ENCODE results near the gene CLEC4G.

Gene CLEC4G

GRCh38 chr19:7697721-7698287 lies 34.1 kb downstream of the CLEC4G start:
- DNase-seq (ENCODE audit: low spot score): no peak

GRCh38 chr19:7694499-7694898 lies 37.4 kb downstream of the CLEC4G start:
- DNase-seq (ENCODE audit: low spot score): no peak

- no peak for DNase-seq (ENCODE audit: low spot score)
Measured at GRCh38 chr19:7692417-7693088, 39.4 kb downstream of the CLEC4G start.

DNA sequence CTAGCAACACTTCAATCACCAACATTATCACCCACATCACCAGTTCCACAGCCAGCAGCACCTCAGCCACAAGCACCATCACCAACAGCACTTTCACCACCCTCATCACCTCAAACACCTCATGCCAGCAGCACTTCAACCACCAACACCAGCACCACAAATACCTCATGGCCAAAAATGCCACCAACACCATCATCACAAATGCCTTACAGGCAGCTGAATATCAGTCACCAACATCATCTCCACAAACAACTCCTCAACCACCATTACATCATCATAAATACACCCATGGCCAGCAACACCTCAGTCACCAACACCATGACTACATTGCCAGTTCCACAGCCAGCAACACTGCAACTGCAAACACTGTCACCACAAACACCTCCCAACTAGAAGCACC lies 40.4 kb downstream of the CLEC4G start:
- no peak for DNase-seq (ENCODE audit: low spot score)

DNA sequence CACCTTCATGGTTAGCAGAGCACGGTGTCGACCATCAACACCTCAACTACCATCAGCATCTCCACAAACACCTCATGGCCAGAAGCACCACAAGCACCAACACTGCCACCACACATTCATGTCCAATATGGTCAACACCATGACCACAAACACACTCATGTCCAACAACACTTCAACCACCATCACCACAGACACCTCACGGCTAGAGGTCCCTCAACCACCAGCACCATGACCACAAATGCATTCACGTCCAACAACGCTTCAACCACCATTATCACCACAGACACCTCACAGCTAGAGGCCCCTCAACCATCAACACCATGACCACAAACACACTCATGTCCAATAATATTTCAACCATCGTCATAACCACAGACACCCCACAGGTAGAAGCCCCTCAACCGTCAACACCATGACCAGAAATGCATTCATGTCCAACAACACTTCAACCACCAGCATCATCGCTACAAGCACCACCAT lies 41.1 kb downstream of the CLEC4G start:
- no peak for DNase-seq (ENCODE audit: low spot score)

- no peak for DNase-seq (ENCODE audit: low spot score)
Measured at GRCh38 chr19:7689165-7689564, 42.7 kb downstream of the CLEC4G start.

DNA sequence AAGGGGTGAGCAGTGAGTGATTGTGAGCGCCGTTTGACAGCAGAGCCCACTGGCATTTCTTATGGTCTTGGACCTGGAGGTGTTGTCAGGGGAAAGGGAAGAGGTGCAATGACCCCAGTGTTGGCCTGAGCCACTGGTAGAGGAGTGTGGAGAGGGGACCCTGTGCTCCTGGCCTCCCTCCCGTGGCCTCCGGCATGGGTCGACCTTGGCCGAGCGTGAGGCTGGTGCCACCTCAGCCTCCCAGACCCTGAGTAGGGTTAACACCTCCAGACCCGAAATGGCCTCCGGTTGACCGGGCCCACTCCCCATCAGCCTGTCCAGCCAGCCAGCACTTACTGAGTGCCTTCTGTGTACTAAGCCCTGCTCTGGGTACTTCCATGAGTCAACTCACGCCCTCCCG lies 44.7 kb downstream of the CLEC4G start:
- no peak for DNase-seq (ENCODE audit: low spot score)

GRCh38 chr19:7685546-7686445 lies 46.1 kb downstream of the CLEC4G start:
- no peak for DNase-seq (ENCODE audit: low spot score)

GRCh38 chr19:7682175-7682855 lies 49.6 kb downstream of the CLEC4G start:
- DNase-seq (ENCODE audit: low spot score): no peak

DNA sequence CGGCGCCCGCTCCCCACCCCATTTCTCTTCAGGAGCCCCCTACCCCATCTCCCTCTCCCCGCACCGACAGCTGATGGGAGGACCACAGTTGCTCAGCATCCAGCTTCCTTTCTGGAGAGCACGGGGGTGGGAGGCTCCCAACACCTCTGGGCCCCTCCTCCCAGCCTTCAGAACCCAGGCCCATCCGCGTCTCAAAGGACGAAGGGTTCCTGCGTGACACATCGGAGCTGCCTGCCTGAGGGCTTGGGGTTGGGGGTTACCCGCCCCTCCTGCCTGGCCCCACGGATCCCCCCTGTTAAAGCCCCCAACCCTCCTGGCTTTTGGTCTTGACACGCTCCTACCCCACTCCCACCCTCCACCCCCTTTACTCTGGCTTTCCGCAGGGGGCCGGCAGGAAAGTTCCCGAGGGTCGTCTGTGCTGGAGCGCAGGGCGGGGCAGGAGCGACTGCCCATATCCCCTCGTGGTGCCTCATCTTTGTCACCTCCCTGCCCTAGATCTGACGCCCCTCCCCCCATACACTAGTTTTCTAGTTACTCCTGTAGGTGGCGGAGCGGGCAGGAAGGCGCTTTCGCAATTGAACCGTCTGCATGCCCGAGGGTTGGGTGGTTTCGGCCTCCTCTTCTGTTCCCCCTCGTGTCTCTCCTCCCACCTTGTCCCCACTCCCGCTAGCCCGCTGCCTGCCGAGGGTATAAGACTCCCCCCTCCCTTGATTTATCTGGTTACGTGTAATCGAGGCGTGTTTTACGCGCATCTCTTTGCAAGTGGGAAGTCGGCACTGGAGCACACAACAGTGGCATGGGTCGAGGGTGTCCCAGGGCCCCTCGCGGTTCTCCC lies 50.4 kb downstream of the CLEC4G start:
- DNase-seq (ENCODE audit: low spot score): peak; percentile 28

- DNase-seq (ENCODE audit: low spot score): peak; percentile 57
Measured at GRCh38 chr19:7680606-7681339, 51.1 kb downstream of the CLEC4G start, which contains the start of gene TRAPPC5. Gene TRAPPC5, plus strand, starts transcription at chr19:7680833. Its CDS starts 1,421 bp downstream, at chr19:7682254.

GRCh38 chr19:7679771-7680605 lies 51.9 kb downstream of the CLEC4G start:
- DNase-seq (ENCODE audit: low spot score): no peak

DNA sequence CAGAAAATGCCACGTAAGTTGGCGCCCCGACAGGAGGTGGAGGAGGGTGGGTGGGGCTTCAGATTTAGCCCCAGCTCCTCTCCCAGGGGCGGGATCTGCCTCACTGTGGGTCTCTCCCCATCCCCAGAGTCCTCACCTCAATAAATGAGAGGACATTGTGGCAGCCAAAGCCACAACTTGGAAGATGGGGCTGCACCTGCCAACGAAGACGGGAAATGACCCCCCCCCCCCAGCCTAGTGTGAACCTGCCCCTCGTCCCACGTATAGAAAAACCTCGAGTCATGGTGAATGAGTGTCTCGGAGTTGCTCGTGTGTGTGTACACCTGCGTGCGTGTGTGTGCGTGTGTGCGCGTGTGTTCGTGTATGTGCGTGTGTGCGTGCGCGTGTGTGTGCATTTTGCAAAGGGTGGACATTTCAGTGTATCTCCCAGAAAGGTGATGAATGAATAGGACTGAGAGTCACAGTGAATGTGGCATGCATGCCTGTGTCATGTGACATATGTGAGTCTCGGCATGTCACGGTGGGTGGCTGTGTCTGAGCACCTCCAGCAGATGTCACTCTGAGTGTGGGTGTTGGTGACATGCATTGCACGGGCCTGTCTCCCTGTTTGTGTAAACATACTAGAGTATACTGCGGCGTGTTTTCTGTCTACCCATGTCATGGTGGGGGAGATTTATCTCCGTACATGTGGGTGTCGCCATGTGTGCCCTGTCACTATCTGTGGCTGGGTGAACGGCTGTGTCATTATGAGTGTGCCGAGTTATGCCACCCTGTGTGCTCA lies 52.7 kb downstream of the CLEC4G start:
- DNase-seq (ENCODE audit: low spot score): peak; percentile 61
